Adrenal gland (tissue), 5 donors: Measurements from ENCODE around the gene GRM4.

Experiments
- POLR2A ChIP-seq, 2 donors: fragments of 450-650 bp; IDR thresholded peaks; one replicate each; pipeline ENCODE4 v1.6.1; 2017; ENCODE audit warnings: antibody characterized with exemption in 2 of 2, mild to moderate bottlenecking in 2 of 2, moderate library complexity in 1 of 2
- TF ChIP-seq, protein P1 (sequence below), 6 experiments: fragments of 450-650 bp in 4 of 6; fragments of 200-600 bp in 2 of 6; sonication (generic) in 1 of 6; IDR thresholded peaks; 1 replicate in 5 of 6; 2 replicates in 1 of 6; pipeline versions ENCODE4 v1.5.1 to v1.8.0; 2016 to 2021; ENCODE audit warnings: antibody characterized with exemption in 6 of 6, mild to moderate bottlenecking in 2 of 6, moderate library complexity in 1 of 6
- donor health status: DM: no; HTN: no; CAD: no.

GRCh38 chr6:34174846-34175399 lies 29.0 kb upstream of the GRM4 start:
- TF ChIP-seq, protein P1, sequence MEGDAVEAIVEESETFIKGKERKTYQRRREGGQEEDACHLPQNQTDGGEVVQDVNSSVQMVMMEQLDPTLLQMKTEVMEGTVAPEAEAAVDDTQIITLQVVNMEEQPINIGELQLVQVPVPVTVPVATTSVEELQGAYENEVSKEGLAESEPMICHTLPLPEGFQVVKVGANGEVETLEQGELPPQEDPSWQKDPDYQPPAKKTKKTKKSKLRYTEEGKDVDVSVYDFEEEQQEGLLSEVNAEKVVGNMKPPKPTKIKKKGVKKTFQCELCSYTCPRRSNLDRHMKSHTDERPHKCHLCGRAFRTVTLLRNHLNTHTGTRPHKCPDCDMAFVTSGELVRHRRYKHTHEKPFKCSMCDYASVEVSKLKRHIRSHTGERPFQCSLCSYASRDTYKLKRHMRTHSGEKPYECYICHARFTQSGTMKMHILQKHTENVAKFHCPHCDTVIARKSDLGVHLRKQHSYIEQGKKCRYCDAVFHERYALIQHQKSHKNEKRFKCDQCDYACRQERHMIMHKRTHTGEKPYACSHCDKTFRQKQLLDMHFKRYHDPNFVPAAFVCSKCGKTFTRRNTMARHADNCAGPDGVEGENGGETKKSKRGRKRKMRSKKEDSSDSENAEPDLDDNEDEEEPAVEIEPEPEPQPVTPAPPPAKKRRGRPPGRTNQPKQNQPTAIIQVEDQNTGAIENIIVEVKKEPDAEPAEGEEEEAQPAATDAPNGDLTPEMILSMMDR (IDR thresholded peaks at IDR 0.05): no peak
- no peak for TF ChIP-seq POLR2A (IDR thresholded peaks at IDR 0.05)
